HCT116 (cell line): ENCODE data around the gene ASMTL.

Experiments
- CBX3 ChIP-seq: IDR thresholded peaks from 2 replicates; pipeline ENCODE4 v1.6.1; 2012; ENCODE audit warnings: low read depth
- POLR2A ChIP-seq: IDR thresholded peaks from 2 replicates; pipeline ENCODE4 v1.7.0; 2011; ENCODE audit warnings: borderline replicate concordance; ENCODE audit not compliant: insufficient read depth, insufficient read length; ENCODE audit errors: extremely low read depth
- POLR2AphosphoS5 ChIP-seq: IDR thresholded peaks from 2 replicates; pipeline ENCODE4 v1.6.1; 2011; ENCODE audit warnings: mild to moderate bottlenecking, low read depth, low read length, moderate library complexity
- SP1 ChIP-seq: IDR thresholded peaks from 2 replicates; pipeline ENCODE4 v1.6.1; 2012; ENCODE audit warnings: low read depth
- TF ChIP-seq, protein P1 (sequence below), 3 experiments: fragments of 200-600 bp in 1 of 3; sonication (generic) in 1 of 3; IDR thresholded peaks in 2 of 3; conservative IDR thresholded peaks in 1 of 3; 2 replicates each; pipeline ENCODE4 v1.5.1; 2012 to 2017; ENCODE audit warnings: low read depth in 2 of 3, low read length in 2 of 3, antibody characterized with exemption in 1 of 3, borderline replicate concordance in 1 of 3, control low read depth in 1 of 3, mild to moderate bottlenecking in 1 of 3, mixed read lengths in 1 of 3, mixed run types in 1 of 3, moderate library complexity in 1 of 3; ENCODE audit not compliant: insufficient read depth in 1 of 3
- TF ChIP-seq, protein P2 (sequence below): IDR thresholded peaks from 2 replicates; pipeline ENCODE4 v1.6.1; 2012
- TF ChIP-seq, protein P3 (sequence below): IDR thresholded peaks from 2 replicates; pipeline ENCODE4 v1.6.1; 2012; ENCODE audit warnings: low read depth

DNA sequence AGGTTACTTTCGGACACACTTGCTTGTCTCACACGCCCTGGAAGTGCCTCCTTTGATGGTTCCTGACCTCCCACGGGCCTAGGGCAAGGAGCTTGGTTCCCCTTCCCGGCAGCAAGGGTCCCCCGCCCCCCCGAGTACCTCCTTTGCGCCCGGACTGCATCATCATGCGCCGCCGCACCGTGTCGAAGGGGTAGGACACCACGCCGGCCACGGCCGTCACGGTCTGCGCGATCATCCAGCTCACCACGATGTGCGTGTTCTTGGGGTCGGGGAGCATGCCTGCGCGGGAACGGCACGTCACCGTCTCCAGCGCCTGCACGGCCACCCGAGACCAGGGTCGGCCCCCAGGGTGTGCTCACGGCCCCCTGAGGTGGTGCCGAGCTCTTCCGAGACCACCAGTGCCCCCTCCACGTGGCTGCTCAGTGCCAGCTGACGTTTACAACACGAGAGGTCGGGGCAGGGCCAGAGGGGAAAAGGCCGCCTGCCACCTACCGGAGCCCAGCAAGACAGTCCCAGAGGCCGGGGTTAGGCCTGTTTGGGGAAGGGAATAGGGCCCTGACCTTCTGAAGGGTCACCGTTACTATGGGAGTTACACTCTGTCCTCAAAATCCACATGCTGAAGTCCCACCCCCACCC, 65.5 kb downstream of the ASMTL start:
- TF ChIP-seq, protein P1, sequence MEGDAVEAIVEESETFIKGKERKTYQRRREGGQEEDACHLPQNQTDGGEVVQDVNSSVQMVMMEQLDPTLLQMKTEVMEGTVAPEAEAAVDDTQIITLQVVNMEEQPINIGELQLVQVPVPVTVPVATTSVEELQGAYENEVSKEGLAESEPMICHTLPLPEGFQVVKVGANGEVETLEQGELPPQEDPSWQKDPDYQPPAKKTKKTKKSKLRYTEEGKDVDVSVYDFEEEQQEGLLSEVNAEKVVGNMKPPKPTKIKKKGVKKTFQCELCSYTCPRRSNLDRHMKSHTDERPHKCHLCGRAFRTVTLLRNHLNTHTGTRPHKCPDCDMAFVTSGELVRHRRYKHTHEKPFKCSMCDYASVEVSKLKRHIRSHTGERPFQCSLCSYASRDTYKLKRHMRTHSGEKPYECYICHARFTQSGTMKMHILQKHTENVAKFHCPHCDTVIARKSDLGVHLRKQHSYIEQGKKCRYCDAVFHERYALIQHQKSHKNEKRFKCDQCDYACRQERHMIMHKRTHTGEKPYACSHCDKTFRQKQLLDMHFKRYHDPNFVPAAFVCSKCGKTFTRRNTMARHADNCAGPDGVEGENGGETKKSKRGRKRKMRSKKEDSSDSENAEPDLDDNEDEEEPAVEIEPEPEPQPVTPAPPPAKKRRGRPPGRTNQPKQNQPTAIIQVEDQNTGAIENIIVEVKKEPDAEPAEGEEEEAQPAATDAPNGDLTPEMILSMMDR (IDR thresholded peaks at IDR 0.05 in 2 of 3, conservative IDR thresholded peaks at IDR 0.05 in 1 of 3; ENCODE audit: borderline replicate concordance in 1 of 3, insufficient read depth in 1 of 3, low read depth in 2 of 3, low read length in 2 of 3), result no peak
- TF ChIP-seq CBX3 (no peak), POLR2AphosphoS5 (no peak), SP1 (no peak), POLR2A (no peak)
- TF ChIP-seq, protein P2, sequence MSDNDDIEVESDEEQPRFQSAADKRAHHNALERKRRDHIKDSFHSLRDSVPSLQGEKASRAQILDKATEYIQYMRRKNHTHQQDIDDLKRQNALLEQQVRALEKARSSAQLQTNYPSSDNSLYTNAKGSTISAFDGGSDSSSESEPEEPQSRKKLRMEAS, result no peak
- TF ChIP-seq, protein P3, sequence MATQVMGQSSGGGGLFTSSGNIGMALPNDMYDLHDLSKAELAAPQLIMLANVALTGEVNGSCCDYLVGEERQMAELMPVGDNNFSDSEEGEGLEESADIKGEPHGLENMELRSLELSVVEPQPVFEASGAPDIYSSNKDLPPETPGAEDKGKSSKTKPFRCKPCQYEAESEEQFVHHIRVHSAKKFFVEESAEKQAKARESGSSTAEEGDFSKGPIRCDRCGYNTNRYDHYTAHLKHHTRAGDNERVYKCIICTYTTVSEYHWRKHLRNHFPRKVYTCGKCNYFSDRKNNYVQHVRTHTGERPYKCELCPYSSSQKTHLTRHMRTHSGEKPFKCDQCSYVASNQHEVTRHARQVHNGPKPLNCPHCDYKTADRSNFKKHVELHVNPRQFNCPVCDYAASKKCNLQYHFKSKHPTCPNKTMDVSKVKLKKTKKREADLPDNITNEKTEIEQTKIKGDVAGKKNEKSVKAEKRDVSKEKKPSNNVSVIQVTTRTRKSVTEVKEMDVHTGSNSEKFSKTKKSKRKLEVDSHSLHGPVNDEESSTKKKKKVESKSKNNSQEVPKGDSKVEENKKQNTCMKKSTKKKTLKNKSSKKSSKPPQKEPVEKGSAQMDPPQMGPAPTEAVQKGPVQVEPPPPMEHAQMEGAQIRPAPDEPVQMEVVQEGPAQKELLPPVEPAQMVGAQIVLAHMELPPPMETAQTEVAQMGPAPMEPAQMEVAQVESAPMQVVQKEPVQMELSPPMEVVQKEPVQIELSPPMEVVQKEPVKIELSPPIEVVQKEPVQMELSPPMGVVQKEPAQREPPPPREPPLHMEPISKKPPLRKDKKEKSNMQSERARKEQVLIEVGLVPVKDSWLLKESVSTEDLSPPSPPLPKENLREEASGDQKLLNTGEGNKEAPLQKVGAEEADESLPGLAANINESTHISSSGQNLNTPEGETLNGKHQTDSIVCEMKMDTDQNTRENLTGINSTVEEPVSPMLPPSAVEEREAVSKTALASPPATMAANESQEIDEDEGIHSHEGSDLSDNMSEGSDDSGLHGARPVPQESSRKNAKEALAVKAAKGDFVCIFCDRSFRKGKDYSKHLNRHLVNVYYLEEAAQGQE, result no peak
